Central memory CD8-positive, alpha-beta T cell (primary cell): ENCODE results near the gene C11orf98.
"Not testable (repeated sequence)": the region's sequence is repeated elsewhere in the genome, so short reads cannot be mapped to it uniquely, and the experiment has no call there.

ENCODE experiments used
- ATAC-seq: fragments of 150-1000 bp; cut with Tn5 transposase; replicated peaks from 2 replicates; pipeline ENCODE4 v1.10.0; 2022; ENCODE audit warnings: mild to moderate bottlenecking, moderate FRiP score, moderate number of reproducible peaks; ENCODE audit not compliant: poor library complexity, severe bottlenecking; ENCODE audit errors: extremely low read depth
- DNase-seq, 2 donors: peaks; one replicate each; pipeline ENCODE4 v3.0.0; 2021; ENCODE audit warnings: low spot score in 2 of 2
- H3K27ac Mint-ChIP-seq: one replicate; pipeline ENCODE4 v1.8.0; 2022; ENCODE audit warnings: low read depth, mild to moderate bottlenecking, moderate library complexity, mixed read lengths
- H3K27me3 Mint-ChIP-seq: one replicate; pipeline ENCODE4 v1.8.0; 2022; ENCODE audit warnings: mixed read lengths
- H3K36me3 Mint-ChIP-seq: one replicate; pipeline ENCODE4 v1.8.0; 2022; ENCODE audit warnings: mild to moderate bottlenecking, moderate library complexity, mixed read lengths; ENCODE audit not compliant: insufficient read depth
- H3K4me1 Mint-ChIP-seq: one replicate; pipeline ENCODE4 v1.8.0; 2022; ENCODE audit warnings: mixed read lengths
- H3K4me3 Mint-ChIP-seq: one replicate; pipeline ENCODE4 v1.8.0; 2022; ENCODE audit warnings: mild to moderate bottlenecking, moderate library complexity, mixed read lengths
- H3K9me3 Mint-ChIP-seq: one replicate; pipeline ENCODE4 v1.8.0; 2022; ENCODE audit warnings: mixed read lengths

C11orf98 gene

GRCh38 chr11:62705413-62705812 lies 40.4 kb upstream of the C11orf98 start:
- DNase-seq (no peak), ATAC-seq (no peak)
- Mint-ChIP-seq H3K9me3 (no peaks in the 10 kb centered on the region), H3K4me1 (peaks cover 45% of the 10 kb centered on the region), H3K4me3 (peak overlapping the region; percentile 88), H3K36me3 (peaks cover 17% of the 10 kb centered on the region), H3K27me3 (no peaks in the 10 kb centered on the region), H3K27ac (peak overlapping the region; percentile 91)

GRCh38 chr11:62703921-62704320 lies 38.9 kb upstream of the C11orf98 start:
- H3K27ac Mint-ChIP-seq, ATAC-seq, H3K27me3 Mint-ChIP-seq, H3K9me3 Mint-ChIP-seq, DNase-seq, H3K4me3 Mint-ChIP-seq, H3K36me3 Mint-ChIP-seq: not testable (repeated sequence)
- H3K4me1 Mint-ChIP-seq = peaks cover 33% of the 10 kb centered on the region

- Mint-ChIP-seq H3K9me3 (no peaks in the 10 kb centered on the region), H3K4me1 (peaks cover 21% of the 10 kb centered on the region), H3K27me3 (no peaks in the 10 kb centered on the region), H3K4me3 (no peak overlapping the region), H3K27ac (peak overlapping the region; percentile 58), H3K36me3 (peaks cover 7% of the 10 kb centered on the region)
- DNase-seq = no peak
- ATAC-seq = no peak
These were observed 37.2 kb upstream of the C11orf98 start for GRCh38 chr11:62702246-62702645.

- peaks cover 9% of the 10 kb centered on the region for H3K4me1 Mint-ChIP-seq
- H3K4me3 Mint-ChIP-seq = no peak overlapping the region
- DNase-seq (peak; percentile 57 to 74), ATAC-seq (peak; percentile 72)
- H3K27me3 Mint-ChIP-seq = no peaks in the 10 kb centered on the region
- H3K36me3 Mint-ChIP-seq = peaks cover 2% of the 10 kb centered on the region
- no peaks in the 10 kb centered on the region for H3K9me3 Mint-ChIP-seq
- H3K27ac Mint-ChIP-seq = peak overlapping the region; percentile 29
These were observed 29.6 kb upstream of the C11orf98 start for GRCh38 chr11:62694455-62695167.

- H3K4me1 Mint-ChIP-seq, H3K27me3 Mint-ChIP-seq, H3K36me3 Mint-ChIP-seq, H3K9me3 Mint-ChIP-seq, H3K4me3 Mint-ChIP-seq, H3K27ac Mint-ChIP-seq, DNase-seq, ATAC-seq: not testable (repeated sequence)
These were observed 28.6 kb upstream of the C11orf98 start for GRCh38 chr11:62693624-62694023.

GRCh38 chr11:62689421-62690183 lies 24.6 kb upstream of the C11orf98 start, which contains the start of gene LRRN4CL:
Gene LRRN4CL (minus strand): TSS chr11:62689530. CDS start chr11:62688508, 1,022 bp downstream.
- Mint-ChIP-seq H3K4me3 (no peak within 1 kb of the TSS), H3K27ac (no peak within 1 kb of the TSS), H3K27me3 (no peaks in the 10 kb centered on the region), H3K36me3 (peaks cover 4% of the 10 kb centered on the region), H3K4me1 (peaks cover 3% of the 10 kb centered on the region), H3K9me3 (no peaks in the 10 kb centered on the region)
- DNase-seq (no peak), ATAC-seq (no peak)

- DNase-seq = no peak
- peaks cover 4% of the 10 kb centered on the region for H3K36me3 Mint-ChIP-seq
- ATAC-seq = no peak
These were observed 23.5 kb upstream of the C11orf98 start for GRCh38 chr11:62688491-62688890.

GRCh38 chr11:62687508-62688396 lies 22.7 kb upstream of the C11orf98 start:
- H3K36me3 Mint-ChIP-seq = peaks cover 4% of the 10 kb centered on the region
- H3K9me3 Mint-ChIP-seq = no peaks in the 10 kb centered on the region
- no peak overlapping the region for H3K27ac Mint-ChIP-seq
- no peak for ATAC-seq
- no peaks in the 10 kb centered on the region for H3K27me3 Mint-ChIP-seq
- DNase-seq = no peak
- no peak overlapping the region for H3K4me3 Mint-ChIP-seq
- H3K4me1 Mint-ChIP-seq = no peaks in the 10 kb centered on the region

More at GRCh38 chr11:62688491-62688890, 23.5 kb upstream of the C11orf98 start:
- Mint-ChIP-seq H3K27ac (no peak overlapping the region), H3K9me3 (no peaks in the 10 kb centered on the region), H3K4me3 (no peak overlapping the region), H3K4me1 (no peaks in the 10 kb centered on the region), H3K27me3 (no peaks in the 10 kb centered on the region)

GRCh38 chr11:62682518-62682917 lies 17.5 kb upstream of the C11orf98 start:
- H3K4me3 Mint-ChIP-seq = no peak overlapping the region
- DNase-seq (no peak), ATAC-seq (no peak)
- no peaks in the 10 kb centered on the region for H3K9me3 Mint-ChIP-seq
- H3K27ac Mint-ChIP-seq = no peak overlapping the region
- H3K27me3 Mint-ChIP-seq = no peaks in the 10 kb centered on the region
- peaks cover 16% of the 10 kb centered on the region for H3K4me1 Mint-ChIP-seq
- H3K36me3 Mint-ChIP-seq = peaks cover 9% of the 10 kb centered on the region

- Mint-ChIP-seq H3K9me3 (no peaks in the 10 kb centered on the region), H3K36me3 (peaks cover 16% of the 10 kb centered on the region), H3K27me3 (no peaks in the 10 kb centered on the region), H3K4me1 (peaks cover 29% of the 10 kb centered on the region), H3K27ac (peak overlapping the region; percentile 72), H3K4me3 (peak overlapping the region; percentile 58)
- DNase-seq (no peak), ATAC-seq (peak; percentile 50)
These were observed 15.8 kb upstream of the C11orf98 start for GRCh38 chr11:62680825-62681240.

- Mint-ChIP-seq H3K27ac (peak within 1 kb of the TSS; percentile 89), H3K4me3 (peak within 1 kb of the TSS; percentile 92), H3K36me3 (peaks cover 26% of the 10 kb centered on the region), H3K4me1 (peaks cover 34% of the 10 kb centered on the region), H3K9me3 (no peaks in the 10 kb centered on the region), H3K27me3 (no peaks in the 10 kb centered on the region)
- ATAC-seq (peak; percentile 83), DNase-seq (peak; percentile 66 to 68)
These were observed 14.0 kb upstream of the C11orf98 start, which contains the start of gene UBXN1 for GRCh38 chr11:62678770-62679696. Gene UBXN1 (minus strand): TSS chr11:62679073. CDS start chr11:62678923, 150 bp downstream.
